Measurements from ENCODE around the gene SSR2.
A peak's percentile ranks its signal among the peaks of the same experiment; 100 is the strongest.
"Not testable (repeated sequence)": the region's sequence is repeated elsewhere in the genome, so short reads cannot be mapped to it uniquely, and the experiment has no call there.

Gene SSR2

GRCh38 chr1:156048663-156049258 is 28.0 kb upstream of the SSR2 start:
- DNase-seq (ENCODE audit: low read depth in 2 of 2), result no peak

- DNase-seq (ENCODE audit: low read depth in 2 of 2), result no peak
Observed at GRCh38 chr1:156045076-156045475, 24.3 kb upstream of the SSR2 start.

GRCh38 chr1:156042828-156043227 is 22.1 kb upstream of the SSR2 start:
- DNase-seq (ENCODE audit: low read depth in 2 of 2), result no peak

- DNase-seq (ENCODE audit: low read depth in 2 of 2), result not testable (repeated sequence)
Observed at GRCh38 chr1:156034991-156035390, 14.2 kb upstream of the SSR2 start.

- DNase-seq (ENCODE audit: low read depth in 2 of 2), result no peak
Observed at GRCh38 chr1:156033011-156033410, 12.3 kb upstream of the SSR2 start.

GRCh38 chr1:156026588-156026987 is 5.8 kb upstream of the SSR2 start:
- no peak for DNase-seq (ENCODE audit: low read depth in 2 of 2)

- peak; percentile 25 to 27 for DNase-seq (ENCODE audit: low read depth in 2 of 2)
Observed at GRCh38 chr1:156025876-156026275, 5.1 kb upstream of the SSR2 start.

- DNase-seq (ENCODE audit: low read depth in 2 of 2), result no peak
Observed at GRCh38 chr1:156024801-156025200, 4.0 kb upstream of the SSR2 start.

- no peak for DNase-seq (ENCODE audit: low read depth in 2 of 2)
Observed at GRCh38 chr1:156021954-156022353, 1.2 kb upstream of the SSR2 start.

GRCh38 chr1:156021093-156021428 is 310 bp upstream of the SSR2 start:
- DNase-seq (ENCODE audit: low read depth in 2 of 2), result no peak

- no peak for DNase-seq (ENCODE audit: low read depth in 2 of 2)
Observed at GRCh38 chr1:156019946-156020292, 832 bp downstream of the SSR2 start.

GRCh38 chr1:156014829-156015228 is 5.9 kb downstream of the SSR2 start:
- DNase-seq (ENCODE audit: low read depth in 2 of 2), result no peak

GRCh38 chr1:156012051-156012817 is 8.5 kb downstream of the SSR2 start:
- no peak for DNase-seq (ENCODE audit: low read depth in 2 of 2)

GRCh38 chr1:156009404-156009803 is 11.3 kb downstream of the SSR2 start:
- DNase-seq (ENCODE audit: low read depth in 2 of 2), result no peak

- no peak for DNase-seq (ENCODE audit: low read depth in 2 of 2)
Observed at GRCh38 chr1:156006666-156007376, 13.9 kb downstream of the SSR2 start.

GRCh38 chr1:156004843-156005584 is 15.7 kb downstream of the SSR2 start:
- no peak for DNase-seq (ENCODE audit: low read depth in 2 of 2)

GRCh38 chr1:156003923-156004188 is 16.9 kb downstream of the SSR2 start:
- no peak for DNase-seq (ENCODE audit: low read depth in 2 of 2)

- DNase-seq (ENCODE audit: low read depth in 2 of 2), result no peak
Observed at GRCh38 chr1:156002188-156002911, 18.4 kb downstream of the SSR2 start.

GRCh38 chr1:156001662-156002171 is 19.0 kb downstream of the SSR2 start:
- no peak for DNase-seq (ENCODE audit: low read depth in 2 of 2)

GRCh38 chr1:156001021-156001661 is 19.6 kb downstream of the SSR2 start:
- DNase-seq (ENCODE audit: low read depth in 2 of 2), result no peak

- DNase-seq (ENCODE audit: low read depth in 2 of 2), result no peak
Observed at GRCh38 chr1:155999964-156000363, 20.8 kb downstream of the SSR2 start.

Data from stimulated activated CD4-positive, alpha-beta T cell treated with anti-CD3 and anti-CD28 coated beads, Interleukin-15, amount 100 ng/mL, for 48 hours (primary cell).